Dedifferentiated amniotic fluid mesenchymal stem cell (primary cell): ENCODE measurements around the gene CDC45.

ENCODE experiments used
- DNase-seq: peaks from one replicate; pipeline ENCODE4 v3.0.0-alpha.2; 2016; ENCODE audit errors: extremely low spot score

The CDC45 gene

GRCh38 chr22:19565382-19566278 is 85.9 kb downstream of the CDC45 start:
- no peak for DNase-seq

- DNase-seq, result no peak
These were observed 86.8 kb downstream of the CDC45 start for GRCh38 chr22:19566279-19567156.

- DNase-seq, result no peak
These were observed 87.7 kb downstream of the CDC45 start for GRCh38 chr22:19567157-19568009.

GRCh38 chr22:19568337-19569275 is 88.9 kb downstream of the CDC45 start:
- no peak for DNase-seq

- DNase-seq, result no peak
These were observed 89.5 kb downstream of the CDC45 start for GRCh38 chr22:19569276-19569640.

GRCh38 chr22:19569976-19570375 is 90.3 kb downstream of the CDC45 start:
- no peak for DNase-seq
